Activated CD4-positive, alpha-beta T cell treated with anti-CD3 and anti-CD28 coated beads, Interleukin-2, amount 10 ng/mL, durations not matched to agents 7 days and 5 days (primary cell): ENCODE measurements around the gene TVP23B. TPM values are rescaled to one million over a fixed set of nuclear protein-coding genes. Genes with fewer than 3 reads are reported as not detected.
"Not testable (repeated sequence)": the region's sequence is repeated elsewhere in the genome, so short reads cannot be mapped to it uniquely, and the experiment has no call there.

Source experiments
- CTCF ChIA-PET: fragments of 350-600 bp; sonication (Branson Sonifier 250); formaldehyde crosslinking; loops from one replicate; lab custom pipeline; 2021; ENCODE audit warnings: antibody characterized with exemption; lab: Charles Lee
- POLR2A ChIA-PET: fragments of 350-600 bp; sonication (Branson Sonifier 250); formaldehyde crosslinking; loops from one replicate; lab custom pipeline; 2021; ENCODE audit warnings: antibody characterized with exemption; lab: Charles Lee
- DNase-seq: peaks from one replicate; pipeline ENCODE4 v3.0.0-alpha.2; 2020
- H3K27ac Mint-ChIP-seq: one replicate; pipeline ENCODE4 v1.8.0; 2021; ENCODE audit warnings: mild to moderate bottlenecking, moderate library complexity, mixed read lengths
- H3K27me3 Mint-ChIP-seq: one replicate; pipeline ENCODE4 v1.8.0; 2021; ENCODE audit warnings: mixed read lengths
- H3K36me3 Mint-ChIP-seq: one replicate; pipeline ENCODE4 v1.8.0; 2021; ENCODE audit warnings: low read depth, mixed read lengths
- H3K4me1 Mint-ChIP-seq: one replicate; pipeline ENCODE4 v1.8.0; 2021; ENCODE audit warnings: mixed read lengths
- H3K4me3 Mint-ChIP-seq: one replicate; pipeline ENCODE4 v1.8.0; 2021; ENCODE audit warnings: mild to moderate bottlenecking, moderate library complexity, mixed read lengths
- H3K9me3 Mint-ChIP-seq: one replicate; pipeline ENCODE4 v1.8.0; 2021; ENCODE audit warnings: mixed read lengths
- total RNA-seq, 2 experiments: library from RNA; stranded (reverse); gene quantifications; one replicate each; pipeline ENCODE4 v1.2.3, GENCODE V29; 2021

TVP23B gene
- total RNA-seq, 2 experiments from 2014 or later: 17.5 to 20.1 TPM

DNA sequence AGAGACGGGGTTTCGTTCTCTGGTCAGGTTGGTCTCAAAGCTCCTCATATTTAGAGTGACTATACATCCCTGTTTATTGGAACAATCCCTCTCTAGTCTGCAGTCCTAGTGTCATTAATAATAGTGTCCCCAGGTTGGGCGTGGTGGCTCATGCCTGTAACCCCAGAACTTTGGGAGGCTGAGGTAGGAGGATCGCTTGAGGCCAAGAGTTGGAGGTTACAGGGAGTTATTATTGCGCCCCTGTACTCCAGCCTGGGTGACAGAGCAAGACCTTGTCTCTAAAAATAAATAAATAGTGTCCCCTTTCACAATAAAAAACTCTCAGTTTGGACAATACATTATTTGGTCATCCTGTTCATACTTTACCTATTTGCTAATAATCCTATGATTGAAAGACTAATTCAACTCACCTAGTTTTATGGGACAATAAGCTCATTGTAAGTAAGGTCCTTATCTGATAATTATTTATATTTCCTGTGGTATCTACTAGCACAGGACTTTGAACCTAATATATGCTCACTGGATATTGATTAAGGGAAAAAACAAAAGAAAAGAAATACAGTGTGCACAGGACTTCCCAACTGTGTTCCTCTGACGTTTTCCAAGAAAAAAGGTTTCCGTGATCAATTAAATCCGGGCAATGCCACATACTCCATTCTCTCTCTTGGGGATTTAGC is 23.5 kb upstream of the TVP23B start:
- H3K9me3 Mint-ChIP-seq, H3K4me3 Mint-ChIP-seq, CTCF ChIA-PET, H3K36me3 Mint-ChIP-seq, H3K4me1 Mint-ChIP-seq, POLR2A ChIA-PET, DNase-seq, H3K27ac Mint-ChIP-seq, H3K27me3 Mint-ChIP-seq: not testable (repeated sequence)

GRCh38 chr17:18758344-18758743 is 22.6 kb upstream of the TVP23B start:
- H3K36me3 Mint-ChIP-seq, CTCF ChIA-PET, H3K4me1 Mint-ChIP-seq, DNase-seq, POLR2A ChIA-PET, H3K4me3 Mint-ChIP-seq, H3K9me3 Mint-ChIP-seq, H3K27me3 Mint-ChIP-seq, H3K27ac Mint-ChIP-seq: not testable (repeated sequence)

GRCh38 chr17:18760221-18760620 is 20.8 kb upstream of the TVP23B start:
- CTCF ChIA-PET, H3K9me3 Mint-ChIP-seq, DNase-seq, H3K4me3 Mint-ChIP-seq, H3K36me3 Mint-ChIP-seq, H3K4me1 Mint-ChIP-seq, POLR2A ChIA-PET, H3K27me3 Mint-ChIP-seq, H3K27ac Mint-ChIP-seq: not testable (repeated sequence)

GRCh38 chr17:18770572-18770971 is 10.4 kb upstream of the TVP23B start:
- DNase-seq, H3K4me1 Mint-ChIP-seq, CTCF ChIA-PET, H3K36me3 Mint-ChIP-seq, H3K27ac Mint-ChIP-seq, POLR2A ChIA-PET, H3K9me3 Mint-ChIP-seq, H3K4me3 Mint-ChIP-seq: not testable (repeated sequence)
- peaks cover 11% of the 10 kb centered on the region for H3K27me3 Mint-ChIP-seq

DNA sequence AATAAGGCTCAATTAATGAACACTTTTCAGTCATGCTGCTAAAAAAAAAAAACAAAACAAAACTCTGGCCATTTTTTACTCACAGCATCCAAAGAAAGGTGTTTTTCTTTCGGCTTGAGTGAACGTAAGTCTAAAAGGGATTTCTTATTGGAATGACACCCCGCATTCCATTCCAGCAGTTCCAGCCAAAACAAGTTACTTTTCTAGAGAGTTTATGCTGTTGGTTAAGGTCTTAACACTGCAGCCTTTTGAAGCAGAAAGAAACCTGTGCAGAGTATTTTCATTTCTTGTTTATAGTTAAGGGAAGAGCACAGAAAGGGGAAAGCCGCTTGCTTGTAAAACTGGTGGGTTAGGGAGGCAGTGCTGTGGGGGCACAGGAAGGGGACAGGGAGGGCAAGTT is 9.9 kb upstream of the TVP23B start:
- H3K9me3 Mint-ChIP-seq, DNase-seq, H3K4me3 Mint-ChIP-seq, H3K36me3 Mint-ChIP-seq, H3K4me1 Mint-ChIP-seq, POLR2A ChIA-PET, H3K27ac Mint-ChIP-seq, CTCF ChIA-PET: not testable (repeated sequence)
- peaks cover 11% of the 10 kb centered on the region for H3K27me3 Mint-ChIP-seq

- Mint-ChIP-seq H3K4me1 (no peaks in the 10 kb centered on the region), H3K9me3 (no peaks in the 10 kb centered on the region), H3K27ac (no peak overlapping the region), H3K27me3 (peaks cover 11% of the 10 kb centered on the region), H3K4me3 (no peak overlapping the region), H3K36me3 (no peaks in the 10 kb centered on the region)
- POLR2A ChIA-PET: no interaction called here
- CTCF ChIA-PET: interaction anchor here (0.6 to 1.2 kb wide), 2 partner anchors 27 to 147 kb away, joined by 3 read pairs; no protein-coding TSS in a partner anchor
- DNase-seq: no peak
Observed at GRCh38 chr17:18772471-18772870, 8.5 kb upstream of the TVP23B start.

- POLR2A ChIA-PET, DNase-seq, H3K27me3 Mint-ChIP-seq, H3K9me3 Mint-ChIP-seq, CTCF ChIA-PET, H3K36me3 Mint-ChIP-seq: not testable (repeated sequence)
- Mint-ChIP-seq H3K4me1 (peaks cover 21% of the 10 kb centered on the region), H3K27ac (peak overlapping the region; percentile 75), H3K4me3 (peak overlapping the region; percentile 69)
Observed at GRCh38 chr17:18781805-18782204, 822 bp downstream of the TVP23B start.

GRCh38 chr17:18785933-18786332 is 5.0 kb downstream of the TVP23B start:
- H3K4me3 Mint-ChIP-seq, H3K27ac Mint-ChIP-seq, H3K27me3 Mint-ChIP-seq, DNase-seq, POLR2A ChIA-PET, CTCF ChIA-PET, H3K9me3 Mint-ChIP-seq: not testable (repeated sequence)
- Mint-ChIP-seq H3K4me1 (peaks cover 24% of the 10 kb centered on the region), H3K36me3 (peaks cover 12% of the 10 kb centered on the region)

DNA sequence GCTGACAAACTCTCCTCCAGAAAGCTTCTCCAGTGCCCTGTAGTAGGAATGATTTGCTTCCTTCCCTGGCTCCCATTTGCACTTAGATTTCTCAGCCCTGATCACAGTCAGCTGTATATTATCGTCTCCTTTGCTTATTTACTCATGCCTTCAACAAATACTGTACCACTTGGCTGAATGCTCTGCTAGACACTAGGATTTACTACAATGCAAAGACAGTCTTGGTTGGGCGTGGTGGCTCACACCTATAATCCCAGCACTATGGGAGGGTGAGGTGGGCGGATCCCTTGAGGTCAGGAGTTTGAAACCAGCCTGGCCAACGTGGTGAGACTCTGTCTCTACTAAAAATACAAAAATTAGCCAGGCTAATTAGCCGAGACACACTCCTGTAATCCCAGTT is 5.9 kb downstream of the TVP23B start:
- H3K27ac Mint-ChIP-seq, CTCF ChIA-PET, H3K4me3 Mint-ChIP-seq, H3K27me3 Mint-ChIP-seq, POLR2A ChIA-PET, H3K9me3 Mint-ChIP-seq, DNase-seq: not testable (repeated sequence)
- H3K4me1 Mint-ChIP-seq: peaks cover 23% of the 10 kb centered on the region
- peaks cover 12% of the 10 kb centered on the region for H3K36me3 Mint-ChIP-seq

- H3K4me3 Mint-ChIP-seq, H3K9me3 Mint-ChIP-seq, H3K27ac Mint-ChIP-seq, DNase-seq, H3K27me3 Mint-ChIP-seq, H3K36me3 Mint-ChIP-seq, POLR2A ChIA-PET, CTCF ChIA-PET: not testable (repeated sequence)
- peaks cover 15% of the 10 kb centered on the region for H3K4me1 Mint-ChIP-seq
Observed at GRCh38 chr17:18791402-18791801, 10.4 kb downstream of the TVP23B start.

DNA sequence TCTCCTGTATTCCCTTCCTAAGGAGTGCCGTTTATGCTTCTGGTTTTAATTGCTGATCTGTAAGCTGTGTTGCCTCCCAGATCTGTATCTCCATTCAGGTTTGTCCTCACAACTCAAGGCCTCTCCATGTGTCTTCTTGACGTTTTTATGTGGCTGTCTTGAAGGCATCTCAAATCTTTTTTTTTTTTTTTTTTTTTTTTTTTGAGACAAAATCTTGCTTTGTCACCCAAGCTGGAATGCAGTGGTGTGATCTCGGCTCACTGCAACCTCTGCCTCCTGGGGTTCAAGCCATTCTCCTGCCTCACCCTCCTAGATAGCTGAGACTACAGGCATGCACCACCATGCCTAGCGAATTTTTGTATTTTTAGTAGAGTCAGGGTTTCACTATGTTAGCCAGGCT is 13.9 kb downstream of the TVP23B start:
- CTCF ChIA-PET, H3K4me1 Mint-ChIP-seq, POLR2A ChIA-PET, DNase-seq, H3K9me3 Mint-ChIP-seq, H3K27me3 Mint-ChIP-seq, H3K4me3 Mint-ChIP-seq: not testable (repeated sequence)
- Mint-ChIP-seq H3K36me3 (peaks cover 16% of the 10 kb centered on the region), H3K27ac (peak overlapping the region; percentile 44)

- DNase-seq, H3K4me1 Mint-ChIP-seq, H3K27me3 Mint-ChIP-seq, POLR2A ChIA-PET, H3K9me3 Mint-ChIP-seq, CTCF ChIA-PET, H3K4me3 Mint-ChIP-seq, H3K27ac Mint-ChIP-seq: not testable (repeated sequence)
- H3K36me3 Mint-ChIP-seq: peaks cover 19% of the 10 kb centered on the region
Observed at GRCh38 chr17:18796887-18797286, 15.9 kb downstream of the TVP23B start.

GRCh38 chr17:18803458-18804245 is 22.7 kb downstream of the TVP23B start:
- H3K9me3 Mint-ChIP-seq, CTCF ChIA-PET, H3K27me3 Mint-ChIP-seq, DNase-seq, H3K27ac Mint-ChIP-seq, H3K4me1 Mint-ChIP-seq, H3K4me3 Mint-ChIP-seq, POLR2A ChIA-PET: not testable (repeated sequence)
- H3K36me3 Mint-ChIP-seq: peaks cover 18% of the 10 kb centered on the region
